ENCODE data around the gene TDRD10. TPM values are rescaled to one million over a fixed set of nuclear protein-coding genes. Genes with fewer than 3 reads are reported as not detected.

TDRD10 gene
- total RNA-seq, 1 donor from 2014 or later, result not detected

DNA sequence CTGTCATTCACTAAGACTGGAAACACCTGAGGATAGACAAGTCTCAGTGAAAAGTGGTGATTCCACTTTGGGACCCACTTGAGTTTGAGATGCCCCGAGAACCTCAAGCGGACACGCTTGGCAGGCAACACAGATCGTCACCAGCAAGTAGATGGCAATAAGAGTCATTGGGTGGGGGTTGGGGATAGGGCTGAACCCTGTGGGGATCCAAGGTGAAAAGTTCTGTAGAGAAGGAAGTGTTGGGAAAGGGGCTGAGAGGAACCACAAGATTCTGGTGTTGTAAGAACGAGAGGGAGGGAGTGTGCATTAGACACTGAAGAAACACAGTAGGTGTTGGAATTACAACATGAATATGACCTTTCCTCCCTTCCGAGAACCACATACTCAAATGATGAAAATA lies 45.4 kb upstream of the TDRD10 start:
- no peak overlapping the region for H3K4me3 Mint-ChIP-seq (ENCODE audit: unreplicated experiment)
- no peak for TF ChIP-seq CTCF (IDR thresholded peaks at IDR 0.05)
- no peaks in the 10 kb centered on the region for H3K9me3 Mint-ChIP-seq (ENCODE audit: unreplicated experiment)
- H3K36me3 Mint-ChIP-seq (ENCODE audit: unreplicated experiment), result peaks cover 33% of the 10 kb centered on the region
- no peak overlapping the region for H3K27ac Mint-ChIP-seq (ENCODE audit: unreplicated experiment)
- no peaks in the 10 kb centered on the region for H3K27me3 Mint-ChIP-seq (ENCODE audit: unreplicated experiment)
- H3K4me1 Mint-ChIP-seq (ENCODE audit: unreplicated experiment), result peaks cover 47% of the 10 kb centered on the region
- no peak for DNase-seq (ENCODE audit: extremely low spot score, unreplicated experiment)

DNA sequence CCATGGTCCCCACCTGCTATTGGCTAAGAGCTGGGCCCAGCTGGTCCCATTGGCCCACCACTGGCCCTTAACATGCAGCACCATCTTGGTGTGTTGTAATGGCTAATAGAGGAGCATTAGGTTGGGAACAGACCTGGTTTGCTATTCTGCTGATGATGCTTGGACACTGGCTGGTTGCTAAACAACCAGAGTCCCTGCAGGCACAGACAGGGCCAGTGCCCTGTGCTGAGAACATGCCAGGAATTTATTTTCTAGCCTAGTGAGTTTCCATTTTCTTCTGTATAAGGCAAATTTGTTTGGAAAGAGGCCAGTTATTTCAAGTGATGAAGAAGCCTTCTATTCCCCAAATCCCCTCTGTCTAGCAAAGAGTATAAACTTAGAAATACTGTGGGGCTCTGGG lies 42.9 kb upstream of the TDRD10 start:
- H3K9me3 Mint-ChIP-seq (ENCODE audit: unreplicated experiment), result no peaks in the 10 kb centered on the region
- peaks cover 46% of the 10 kb centered on the region for H3K4me1 Mint-ChIP-seq (ENCODE audit: unreplicated experiment)
- H3K4me3 Mint-ChIP-seq (ENCODE audit: unreplicated experiment), result no peak overlapping the region
- H3K27me3 Mint-ChIP-seq (ENCODE audit: unreplicated experiment), result no peaks in the 10 kb centered on the region
- H3K36me3 Mint-ChIP-seq (ENCODE audit: unreplicated experiment), result peaks cover 31% of the 10 kb centered on the region
- TF ChIP-seq CTCF (IDR thresholded peaks at IDR 0.05), result no peak
- no peak for DNase-seq (ENCODE audit: extremely low spot score, unreplicated experiment)
- H3K27ac Mint-ChIP-seq (ENCODE audit: unreplicated experiment), result peak overlapping the region; percentile 96

DNA sequence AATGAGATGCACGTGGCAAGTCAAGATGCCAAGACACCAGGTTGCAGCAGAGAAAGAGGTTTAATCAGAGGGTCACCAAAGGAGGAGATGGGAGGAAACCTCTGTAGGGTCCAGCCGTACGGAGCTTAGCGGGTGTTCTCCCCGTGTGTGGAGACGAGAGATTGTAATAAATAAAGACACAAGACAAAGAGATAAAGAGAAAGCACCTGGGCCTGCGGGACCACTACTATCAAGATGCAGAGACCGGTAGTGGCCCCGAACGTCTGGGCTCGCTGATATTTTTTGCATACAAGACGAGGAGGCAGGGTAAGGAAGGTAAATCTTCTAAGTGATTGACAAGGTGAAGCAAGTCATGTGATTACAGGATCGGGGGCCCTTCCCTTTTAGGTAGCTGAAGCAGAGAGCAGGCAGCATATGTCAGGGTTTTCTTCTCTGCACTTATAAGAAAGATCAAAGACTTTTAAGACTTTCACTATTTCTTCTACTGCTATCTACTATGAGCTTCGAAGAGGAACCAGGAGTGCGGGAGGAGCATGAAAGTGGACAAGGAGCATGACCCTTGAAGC lies 41.2 kb upstream of the TDRD10 start:
- Mint-ChIP-seq H3K4me3 (ENCODE audit: unreplicated experiment) (no peak overlapping the region), H3K27me3 (ENCODE audit: unreplicated experiment) (no peaks in the 10 kb centered on the region), H3K36me3 (ENCODE audit: unreplicated experiment) (peaks cover 24% of the 10 kb centered on the region), H3K4me1 (ENCODE audit: unreplicated experiment) (peaks cover 50% of the 10 kb centered on the region), H3K27ac (ENCODE audit: unreplicated experiment) (peak overlapping the region; percentile 96), H3K9me3 (ENCODE audit: unreplicated experiment) (no peaks in the 10 kb centered on the region)
- no peak for DNase-seq (ENCODE audit: extremely low spot score, unreplicated experiment)
- no peak for TF ChIP-seq CTCF (IDR thresholded peaks at IDR 0.05)

GRCh38 chr1:154463512-154463990 lies 38.5 kb upstream of the TDRD10 start:
- no peak for TF ChIP-seq CTCF (IDR thresholded peaks at IDR 0.05)
- Mint-ChIP-seq H3K27me3 (ENCODE audit: unreplicated experiment) (no peaks in the 10 kb centered on the region), H3K4me3 (ENCODE audit: unreplicated experiment) (no peak overlapping the region), H3K36me3 (ENCODE audit: unreplicated experiment) (peaks cover 21% of the 10 kb centered on the region), H3K27ac (ENCODE audit: unreplicated experiment) (peak overlapping the region; percentile 98), H3K4me1 (ENCODE audit: unreplicated experiment) (peaks cover 62% of the 10 kb centered on the region), H3K9me3 (ENCODE audit: unreplicated experiment) (no peaks in the 10 kb centered on the region)
- DNase-seq (ENCODE audit: extremely low spot score, unreplicated experiment), result no peak

GRCh38 chr1:154465621-154466195 lies 36.3 kb upstream of the TDRD10 start:
- TF ChIP-seq CTCF (IDR thresholded peaks at IDR 0.05), result no peak
- Mint-ChIP-seq H3K4me3 (ENCODE audit: unreplicated experiment) (no peak overlapping the region), H3K27me3 (ENCODE audit: unreplicated experiment) (no peaks in the 10 kb centered on the region), H3K9me3 (ENCODE audit: unreplicated experiment) (no peaks in the 10 kb centered on the region), H3K36me3 (ENCODE audit: unreplicated experiment) (peaks cover 17% of the 10 kb centered on the region), H3K27ac (ENCODE audit: unreplicated experiment) (peak overlapping the region; percentile 70), H3K4me1 (ENCODE audit: unreplicated experiment) (peaks cover 41% of the 10 kb centered on the region)
- DNase-seq (ENCODE audit: extremely low spot score, unreplicated experiment), result no peak

Measured in osteocyte (in vitro differentiated cells).